ENCODE data around the gene SEC61A1. TPM values are rescaled to one million over a fixed set of nuclear protein-coding genes. Genes with fewer than 3 reads are reported as not detected.
A peak's percentile ranks its signal among the peaks of the same experiment; 100 is the strongest.

Gene SEC61A1
- total RNA-seq (100 to 1,000 TPM in 3 of 5 donors, 10 to 100 TPM in 2; 36.8 to 200 (median 143) TPM), polyA plus RNA-seq (10 to 100 TPM; 42.3 to 87.1 (median 74.2) TPM)
- long read RNA-seq, donor 1, transcript SEC61A1-201 (12 exons, 3,635 nt): major isoform, 9 of 18 reads
- long read RNA-seq, donor 1, partial matches to known transcripts: 9 of 18 reads
- long read RNA-seq, donor 1, other reads (novel, unspliced or antisense): 0 of 18 reads
- long read RNA-seq, donor 2, transcript SEC61A1-201 (12 exons, 3,635 nt): major isoform, 29 of 127 reads
- long read RNA-seq, donor 2, partial matches to known transcripts: 98 of 127 reads
- long read RNA-seq, donor 2, other reads (novel, unspliced or antisense): 0 of 127 reads
- long read RNA-seq, donor 3, transcript SEC61A1-201 (12 exons, 3,635 nt): major isoform, 12 of 22 reads
- long read RNA-seq, donor 3, partial matches to known transcripts: 10 of 22 reads
- long read RNA-seq, donor 3, other reads (novel, unspliced or antisense): 0 of 22 reads
- long read RNA-seq, donor 4, partial matches to known transcripts: 0 of 2 reads
- long read RNA-seq, donor 4, other reads (novel, unspliced or antisense): 0 of 2 reads
- long read RNA-seq, donor 5, transcript SEC61A1-201 (12 exons, 3,635 nt): major isoform, 32 of 88 reads
- long read RNA-seq, donor 5, partial matches to known transcripts: 55 of 88 reads
- long read RNA-seq, donor 5, other reads (novel, unspliced or antisense): 0 of 88 reads
- long read RNA-seq, donor 6: 0 reads
- long read RNA-seq, donor 7, transcript SEC61A1-201 (12 exons, 3,635 nt): major isoform, 19 of 98 reads
- long read RNA-seq, donor 7, partial matches to known transcripts: 79 of 98 reads
- long read RNA-seq, donor 7, other reads (novel, unspliced or antisense): 0 of 98 reads
- long read RNA-seq, donor 8, transcript SEC61A1-201 (12 exons, 3,635 nt): major isoform, 21 of 45 reads
- long read RNA-seq, donor 8, partial matches to known transcripts: 24 of 45 reads
- long read RNA-seq, donor 8, other reads (novel, unspliced or antisense): 0 of 45 reads
- long read RNA-seq, donor 9, transcript SEC61A1-201 (12 exons, 3,635 nt): major isoform, 12 of 68 reads
- long read RNA-seq, donor 9, partial matches to known transcripts: 56 of 68 reads
- long read RNA-seq, donor 9, other reads (novel, unspliced or antisense): 0 of 68 reads
- long read RNA-seq, donor 10, transcript SEC61A1-201 (12 exons, 3,635 nt): major isoform, 11 of 11 reads
- long read RNA-seq, donor 10, partial matches to known transcripts: 0 of 11 reads
- long read RNA-seq, donor 10, other reads (novel, unspliced or antisense): 0 of 11 reads

GRCh38 chr3:128051837-128052594 is at the start of gene SEC61A1:
Gene SEC61A1, plus strand, starts transcription at chr3:128052437. Its CDS starts 116 bp downstream, at chr3:128052553.
- H3K27ac ChIP-seq: peak within 1 kb of the TSS; percentile 93 to 99 (median 95)

GRCh38 chr3:128004661-128005060 is 47.6 kb upstream of the SEC61A1 start:
- peak in 1 of 2 donors; percentile 55 for DNase-seq
- 51 to 75% (median 64%) methylated on average over 8 of the region's 8 CpGs for WGBS, 5 donors
- no peaks in the 10 kb centered on the region for H3K9me3 ChIP-seq
- intact Hi-C loops (cut with DNase I; ENCODE audit: low total_unique reads): no loop called here
- TF ChIP-seq EP300 (IDR thresholded peaks at IDR 0.05): no peak
- TF ChIP-seq CTCF (IDR thresholded peaks at IDR 0.05): no peak
- TF ChIP-seq POLR2AphosphoS5 (IDR thresholded peaks at IDR 0.05): no peak
- no peak for TF ChIP-seq POLR2A (IDR thresholded peaks at IDR 0.05)
- no peak overlapping the region for H3K27ac ChIP-seq
- peaks cover 0 to 35% (median 9%) of the 10 kb centered on the region in 3 donors for H3K27me3 ChIP-seq
- no peaks in the 10 kb centered on the region for H3K36me3 ChIP-seq
- no peak overlapping the region for H3K4me3 ChIP-seq
- no peaks in the 10 kb centered on the region for H3K4me1 ChIP-seq

More at GRCh38 chr3:128051837-128052594, at the start of gene SEC61A1:
- peak within 1 kb of the TSS; percentile 83 to 90 (median 88) for H3K4me3 ChIP-seq
- peak; percentile 96 to 99 for DNase-seq
- no peaks in the 10 kb centered on the region for H3K27me3 ChIP-seq
- intact Hi-C loops (cut with DNase I; ENCODE audit: low total_unique reads): no loop called here
- WGBS, 5 donors: 0 to 1% (median 0%) methylated on average over 14 to 90 of the region's 90 CpGs
- H3K9me3 ChIP-seq: no peaks in the 10 kb centered on the region
- H3K4me1 ChIP-seq: peaks cover 32 to 52% (median 39%) of the 10 kb centered on the region in 4 donors
- TF ChIP-seq POLR2AphosphoS5 (IDR thresholded peaks at IDR 0.05) (peak; percentile 79 to 94 (median 93)), CTCF (IDR thresholded peaks at IDR 0.05) (no peak), POLR2A (IDR thresholded peaks at IDR 0.05) (peak in 1 of 4 donors; percentile 20), EP300 (IDR thresholded peaks at IDR 0.05) (no peak)
- peaks cover 16 to 30% (median 28%) of the 10 kb centered on the region in 4 donors for H3K36me3 ChIP-seq

- Histone ChIP-seq H3K27me3 (peaks cover 0 to 39% (median 9%) of the 10 kb centered on the region in 3 donors), H3K4me1 (peaks cover 0 to under 1% (median 0%) of the 10 kb centered on the region in 4 donors), H3K9me3 (no peaks in the 10 kb centered on the region), H3K36me3 (no peaks in the 10 kb centered on the region), H3K27ac (no peak overlapping the region), H3K4me3 (no peak overlapping the region)
- intact Hi-C loops (cut with DNase I; ENCODE audit: low total_unique reads): no loop called here
- no peak for DNase-seq
- 40 to 61% (median 48%) methylated on average over 20 to 30 of the region's 30 CpGs for WGBS, 5 donors
- no peak for TF ChIP-seq CTCF (IDR thresholded peaks at IDR 0.05)
- TF ChIP-seq POLR2A (IDR thresholded peaks at IDR 0.05): no peak
- no peak for TF ChIP-seq POLR2AphosphoS5 (IDR thresholded peaks at IDR 0.05)
- TF ChIP-seq EP300 (IDR thresholded peaks at IDR 0.05): no peak
Observed at GRCh38 chr3:128006061-128007032, 45.9 kb upstream of the SEC61A1 start.
